GM21390 (cell line): ENCODE results near the gene SPEG.

Experiments used
- ATAC-seq: cut with Tn5 transposase; IDR thresholded peaks from one replicate; pipeline ENCODE4 v1.9.1; 2021; ENCODE audit not compliant: unreplicated experiment

SPEG gene

DNA sequence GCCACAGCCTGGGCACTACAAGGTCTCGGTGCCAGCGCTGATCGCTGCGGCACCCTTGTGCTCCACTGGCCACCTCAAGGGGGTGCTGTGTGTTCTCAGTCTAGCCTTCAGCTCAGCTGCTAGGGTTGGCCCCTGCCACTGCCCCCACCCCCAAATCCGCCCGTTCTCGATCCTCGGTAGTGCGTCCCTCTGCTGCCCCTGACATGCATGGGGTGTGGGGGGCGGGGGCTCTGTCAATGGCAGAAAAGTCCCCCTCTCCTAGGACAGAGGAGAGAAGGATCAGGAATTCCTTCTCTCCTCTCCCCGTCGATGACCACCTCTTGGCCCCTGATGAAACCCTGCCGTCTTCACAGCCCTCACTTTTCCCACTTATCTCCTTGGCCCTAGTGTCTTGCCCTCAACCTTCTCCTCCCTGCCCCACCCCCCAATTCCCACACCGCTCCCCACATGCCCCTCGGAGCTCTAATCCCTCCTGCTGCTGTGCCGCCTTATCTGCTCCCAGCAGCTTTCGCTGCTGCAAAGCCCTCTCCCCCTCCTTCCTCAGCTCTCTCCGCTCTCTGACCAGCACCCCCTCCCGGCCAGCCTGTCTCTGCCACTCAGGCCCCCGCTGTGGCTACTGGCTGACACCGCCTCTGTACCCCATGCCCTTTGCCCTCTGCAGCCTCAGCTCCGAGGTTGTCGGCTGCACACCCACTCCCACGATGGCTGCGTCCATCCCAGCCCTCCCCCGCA is 75.3 kb downstream of the SPEG start:
- ATAC-seq, result peak; percentile 71

DNA sequence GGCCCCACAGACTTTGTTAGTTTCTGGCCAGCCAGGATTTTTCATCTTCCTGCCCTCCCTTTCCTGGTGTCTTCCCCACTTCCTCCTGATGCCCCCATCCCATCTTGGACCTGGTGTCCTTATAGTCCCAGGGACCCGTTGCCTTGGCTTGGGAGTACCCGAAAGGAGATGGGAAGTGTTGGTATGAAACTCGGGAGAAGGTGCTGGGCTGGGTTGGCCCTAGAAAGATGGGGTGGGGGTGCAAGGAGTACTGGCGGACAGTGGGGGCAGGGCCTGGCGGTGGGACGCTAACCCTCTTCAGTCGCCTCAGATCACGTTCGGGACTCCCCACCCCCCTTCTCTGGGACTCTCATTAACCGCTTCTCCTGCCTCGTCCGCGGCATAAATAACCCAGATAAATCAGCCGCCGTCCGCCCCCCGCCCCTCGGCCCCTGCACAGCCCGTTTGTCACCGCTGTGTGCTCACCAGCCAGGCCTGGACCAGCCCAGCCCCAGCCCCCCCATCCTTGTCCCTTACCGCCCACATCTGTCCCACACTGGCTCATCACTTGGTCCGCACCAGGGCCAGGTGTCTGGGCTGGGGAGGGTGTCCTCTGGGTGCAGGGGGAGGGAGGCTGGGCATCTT is 76.0 kb downstream of the SPEG start:
- no peak for ATAC-seq

DNA sequence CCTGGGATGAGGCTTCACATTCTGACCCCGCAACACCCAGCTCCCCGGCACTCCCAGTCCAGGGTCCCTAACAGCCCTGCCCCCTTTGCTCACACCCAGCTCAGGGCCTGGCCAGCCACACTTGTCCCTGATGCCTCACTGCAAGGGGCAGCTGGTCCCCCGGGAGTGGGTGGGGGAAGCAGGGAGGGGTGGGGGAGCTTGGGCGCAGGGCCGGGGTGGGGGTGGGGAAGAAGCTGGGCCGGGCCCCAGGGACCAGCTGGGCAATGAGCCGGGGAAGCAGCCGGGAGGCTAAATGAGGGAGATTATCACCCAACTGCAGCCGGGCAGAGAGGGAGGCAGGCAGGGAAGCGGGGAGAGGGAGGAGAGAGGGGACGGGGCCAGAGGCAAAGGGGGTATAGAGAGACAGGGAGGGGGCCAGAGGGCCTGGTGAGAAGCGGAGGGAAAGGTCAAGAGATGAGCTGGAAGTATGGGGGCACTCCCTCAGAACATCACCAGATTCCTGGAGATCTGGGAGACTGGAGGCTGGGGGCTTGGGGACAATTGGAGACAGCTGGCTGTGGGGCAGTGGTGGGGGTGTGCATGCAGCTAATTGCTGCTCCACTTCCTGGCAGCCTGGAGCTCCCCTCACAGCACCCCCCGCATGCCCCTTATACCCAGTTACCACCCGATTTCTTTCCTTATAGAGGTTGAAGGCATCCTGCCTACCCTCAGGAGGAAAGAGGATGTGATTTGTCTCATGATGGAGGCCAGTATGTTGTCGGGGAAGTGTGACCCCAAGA is 77.1 kb downstream of the SPEG start:
- no peak for ATAC-seq

DNA sequence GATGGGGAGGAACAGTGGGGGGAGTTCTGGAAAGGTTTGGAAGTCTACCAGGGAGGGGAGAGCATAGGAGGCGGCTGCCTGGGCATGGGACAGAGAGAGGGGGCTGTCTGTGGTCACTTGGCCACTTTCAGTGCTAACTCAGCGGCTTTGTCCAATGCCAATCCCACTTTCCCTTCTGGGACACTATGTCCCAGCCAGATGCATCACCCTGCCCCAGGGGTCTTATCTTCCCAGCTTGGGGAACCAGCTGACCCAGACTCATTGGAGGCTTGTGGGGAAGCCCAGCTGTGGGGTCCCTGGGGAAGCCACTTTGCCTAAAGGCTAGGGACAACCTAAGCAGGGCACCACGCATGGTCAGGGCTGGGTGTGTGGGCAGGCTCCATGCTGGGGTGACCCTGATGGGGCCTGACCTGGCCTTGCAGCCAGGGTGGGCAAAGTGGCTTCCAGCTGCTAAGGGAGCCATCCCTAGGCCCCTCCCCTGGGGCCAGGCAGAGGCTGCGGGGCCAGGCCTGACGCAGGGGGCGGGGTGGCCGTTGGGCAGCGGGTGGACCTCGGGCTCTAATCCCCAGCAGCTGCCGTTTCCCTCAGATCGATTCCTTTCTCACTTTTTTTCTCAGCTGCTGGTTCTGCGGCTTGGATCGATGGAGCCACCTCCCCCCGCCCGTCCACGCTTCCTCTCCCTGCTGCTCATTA is 78.0 kb downstream of the SPEG start:
- no peak for ATAC-seq

DNA sequence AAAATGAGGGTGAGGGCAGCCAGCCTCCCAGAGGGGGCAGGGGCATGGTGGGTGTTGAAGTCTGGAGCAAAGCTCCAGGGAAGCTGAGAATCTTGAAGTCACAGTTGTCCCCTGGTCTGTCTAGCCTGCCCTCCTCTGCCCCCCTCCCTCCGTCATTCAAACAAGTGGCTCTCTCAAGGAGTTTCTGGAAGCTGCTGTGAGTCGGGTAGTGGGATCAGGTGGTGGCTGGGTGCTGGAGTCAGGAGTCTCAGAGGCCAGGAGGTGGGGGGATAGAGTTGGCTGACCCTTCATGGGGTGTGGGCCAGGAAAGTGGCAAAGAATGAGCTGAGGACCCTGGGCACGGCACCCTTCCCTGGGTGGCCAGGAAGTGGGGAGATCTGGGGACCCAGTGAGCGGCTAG is 79.1 kb downstream of the SPEG start:
- no peak for ATAC-seq

DNA sequence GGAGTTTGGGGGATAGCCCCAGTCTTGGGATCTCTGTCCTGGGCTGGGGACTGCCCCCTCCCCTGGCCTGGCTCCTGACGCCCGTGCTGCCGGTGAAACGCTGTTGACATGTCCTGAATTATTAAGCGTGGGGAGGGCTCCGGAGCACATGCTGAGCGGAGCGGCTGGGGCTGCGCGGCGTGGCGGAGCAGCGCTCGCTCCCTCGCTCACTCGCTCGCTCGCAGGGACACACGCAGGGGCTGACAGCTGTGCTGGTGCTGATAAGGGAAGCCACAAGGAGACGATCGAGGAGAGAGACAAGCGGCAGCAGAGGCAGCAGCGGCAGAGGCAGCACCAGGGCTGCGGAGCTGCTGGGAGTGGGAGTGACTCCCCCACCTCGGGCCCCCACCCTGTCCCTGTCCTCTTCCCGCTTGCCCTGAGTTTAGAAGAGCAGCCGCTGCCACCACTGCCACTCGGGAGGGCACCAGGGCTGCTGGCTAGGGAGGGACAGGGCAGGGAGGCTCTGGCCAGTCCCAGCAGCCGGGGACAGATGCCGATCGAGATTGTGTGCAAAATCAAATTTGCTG is 79.6 kb downstream of the SPEG start, which contains the start of gene ASIC4:
ASIC4 (plus strand) TSS at position 287 of the 566 bp plus-strand sequence; CDS start at position 530, 243 bp downstream.
- ATAC-seq, result no peak

DNA sequence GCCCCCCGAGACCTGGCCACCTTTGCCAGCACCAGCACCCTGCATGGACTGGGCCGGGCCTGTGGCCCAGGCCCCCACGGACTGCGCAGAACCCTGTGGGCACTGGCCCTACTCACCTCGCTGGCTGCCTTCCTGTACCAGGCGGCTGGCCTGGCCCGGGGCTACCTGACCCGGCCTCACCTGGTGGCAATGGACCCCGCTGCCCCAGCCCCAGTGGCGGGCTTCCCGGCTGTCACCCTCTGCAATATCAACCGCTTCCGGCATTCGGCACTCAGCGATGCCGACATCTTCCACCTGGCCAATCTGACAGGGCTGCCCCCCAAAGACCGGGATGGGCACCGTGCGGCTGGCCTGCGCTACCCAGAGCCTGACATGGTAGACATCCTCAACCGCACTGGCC is 80.2 kb downstream of the SPEG start:
- no peak for ATAC-seq

DNA sequence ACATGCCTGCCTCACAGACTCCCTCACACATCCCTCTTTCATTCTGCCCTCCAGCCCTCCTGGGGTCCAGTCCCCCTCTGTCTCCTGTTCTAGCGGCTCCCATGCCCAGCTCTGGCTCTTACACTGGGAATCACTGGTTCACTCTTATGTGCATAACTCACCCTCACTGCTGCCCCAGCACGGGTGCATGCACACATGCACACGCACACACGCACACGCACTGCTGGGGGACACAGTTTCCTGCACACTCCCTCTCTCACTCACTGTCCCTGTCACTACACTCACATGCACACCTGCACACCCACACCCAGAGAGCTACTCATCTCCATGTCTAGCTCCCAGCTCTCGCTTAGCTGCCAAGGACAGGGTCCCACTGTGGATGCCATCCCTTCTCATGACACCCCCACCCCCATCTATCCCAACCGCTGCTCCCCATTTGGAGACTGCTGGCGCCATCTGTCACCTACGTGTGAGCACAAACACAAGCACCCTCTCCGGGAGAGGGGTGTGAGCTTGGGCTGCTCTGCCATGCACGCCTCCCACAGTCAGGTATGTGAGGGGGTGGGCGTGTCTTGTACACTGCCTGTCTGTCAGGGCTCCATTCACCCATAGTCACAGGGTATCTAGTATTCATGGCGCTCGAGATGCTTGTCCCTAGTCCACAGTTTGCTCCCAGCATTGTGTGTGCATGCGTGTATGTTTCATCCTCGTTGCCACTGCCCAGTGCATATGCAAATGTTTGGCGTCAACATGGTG is 81.4 kb downstream of the SPEG start:
- ATAC-seq, result no peak

DNA sequence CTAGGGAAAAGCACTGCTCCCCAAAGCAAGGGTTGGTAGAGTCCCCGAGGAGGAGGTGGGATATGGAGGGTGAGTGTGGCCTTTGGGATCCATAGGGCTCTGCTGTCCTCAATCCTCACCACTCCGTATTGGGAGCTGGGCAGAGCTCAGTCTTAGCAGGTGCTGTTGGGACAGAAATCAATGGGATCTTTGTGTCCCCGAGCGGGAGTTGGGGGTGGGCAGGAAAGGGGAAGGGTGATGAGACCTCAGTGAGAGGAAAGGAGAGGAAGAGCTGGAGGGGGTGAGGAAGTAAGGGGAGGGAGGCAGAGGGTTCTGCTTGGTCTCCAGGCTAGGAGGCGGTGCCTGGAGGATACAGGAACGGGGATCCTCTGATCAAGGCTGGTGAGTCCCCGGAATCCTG is 82.2 kb downstream of the SPEG start:
- ATAC-seq, result no peak

DNA sequence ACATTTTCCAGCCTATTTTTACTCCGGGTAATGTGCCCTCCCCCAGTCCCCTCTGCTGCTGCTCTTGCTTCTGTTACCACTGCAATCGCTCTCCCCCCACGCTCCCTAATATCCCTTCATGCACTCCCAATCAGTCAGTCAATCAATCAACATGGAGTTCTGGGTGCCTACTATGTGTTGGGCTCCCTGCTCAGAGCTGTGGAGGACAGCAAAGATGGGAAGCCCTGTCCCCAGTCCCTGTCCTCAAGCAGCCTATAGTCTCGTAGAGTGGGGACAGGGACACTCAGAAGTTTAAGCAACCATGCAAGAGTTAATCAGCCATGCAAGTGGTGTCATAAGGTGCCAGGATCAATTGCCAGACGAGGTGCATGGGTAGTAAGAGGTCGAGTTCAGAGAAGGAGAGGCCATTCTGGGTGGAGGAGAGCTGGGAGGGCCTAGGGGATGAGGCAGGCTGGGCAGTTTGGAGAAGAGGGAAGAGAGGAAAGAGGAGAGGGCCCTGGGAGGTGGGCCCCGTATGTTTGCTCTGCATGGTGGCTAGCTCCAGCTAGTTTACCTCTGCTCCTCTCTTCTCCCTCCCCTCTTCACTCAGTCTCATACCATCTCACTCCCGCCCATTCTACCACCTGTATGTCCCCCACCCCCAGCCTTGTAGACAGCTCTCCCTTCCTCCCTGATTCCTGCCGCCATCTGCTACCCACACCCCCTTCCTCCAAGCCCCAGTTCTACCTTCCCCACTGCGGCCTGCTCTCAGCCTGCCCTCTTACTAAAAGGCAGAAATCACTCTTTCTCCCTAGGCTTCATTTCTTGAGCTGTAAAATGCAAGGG is 83.5 kb downstream of the SPEG start:
- no peak for ATAC-seq

DNA sequence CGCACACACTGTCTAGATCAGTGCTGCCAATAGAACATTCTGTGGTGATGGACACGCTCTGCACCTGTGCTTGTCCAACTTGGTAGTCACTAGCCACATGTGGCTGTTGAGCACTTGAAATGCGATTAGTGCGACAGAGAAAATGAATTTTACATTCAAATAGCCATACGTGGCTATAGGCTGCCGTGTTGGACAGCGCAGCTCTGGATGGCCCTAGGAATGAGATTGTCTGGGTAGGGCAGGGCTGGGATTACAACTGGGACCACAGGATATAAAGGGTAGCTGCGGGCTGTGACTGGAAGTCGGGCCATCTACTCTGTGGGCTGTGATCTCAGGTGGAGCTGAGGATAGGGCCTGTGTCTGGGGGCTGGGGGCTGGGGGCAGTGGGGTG is 84.9 kb downstream of the SPEG start:
- ATAC-seq, result no peak

DNA sequence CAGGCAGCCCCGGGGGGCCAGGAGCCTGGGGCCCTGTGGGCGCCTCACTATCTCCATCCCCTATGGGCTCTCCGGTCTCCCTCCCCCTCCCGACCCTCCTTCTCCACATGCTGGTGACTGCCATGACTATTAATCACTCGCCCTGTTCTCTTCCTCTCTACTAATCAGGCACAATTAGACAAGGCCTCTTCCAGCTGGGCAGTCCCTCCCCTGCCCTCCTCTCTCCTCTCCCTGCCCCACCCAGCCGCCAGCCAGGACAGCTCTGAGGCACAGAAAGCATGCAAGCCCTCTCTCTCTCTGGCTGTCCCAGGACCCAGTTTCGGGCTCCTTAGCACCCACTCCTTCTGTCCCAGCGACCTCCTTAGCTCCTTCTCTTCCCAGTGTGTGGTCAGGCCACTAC is 85.4 kb downstream of the SPEG start:
- no peak for ATAC-seq

DNA sequence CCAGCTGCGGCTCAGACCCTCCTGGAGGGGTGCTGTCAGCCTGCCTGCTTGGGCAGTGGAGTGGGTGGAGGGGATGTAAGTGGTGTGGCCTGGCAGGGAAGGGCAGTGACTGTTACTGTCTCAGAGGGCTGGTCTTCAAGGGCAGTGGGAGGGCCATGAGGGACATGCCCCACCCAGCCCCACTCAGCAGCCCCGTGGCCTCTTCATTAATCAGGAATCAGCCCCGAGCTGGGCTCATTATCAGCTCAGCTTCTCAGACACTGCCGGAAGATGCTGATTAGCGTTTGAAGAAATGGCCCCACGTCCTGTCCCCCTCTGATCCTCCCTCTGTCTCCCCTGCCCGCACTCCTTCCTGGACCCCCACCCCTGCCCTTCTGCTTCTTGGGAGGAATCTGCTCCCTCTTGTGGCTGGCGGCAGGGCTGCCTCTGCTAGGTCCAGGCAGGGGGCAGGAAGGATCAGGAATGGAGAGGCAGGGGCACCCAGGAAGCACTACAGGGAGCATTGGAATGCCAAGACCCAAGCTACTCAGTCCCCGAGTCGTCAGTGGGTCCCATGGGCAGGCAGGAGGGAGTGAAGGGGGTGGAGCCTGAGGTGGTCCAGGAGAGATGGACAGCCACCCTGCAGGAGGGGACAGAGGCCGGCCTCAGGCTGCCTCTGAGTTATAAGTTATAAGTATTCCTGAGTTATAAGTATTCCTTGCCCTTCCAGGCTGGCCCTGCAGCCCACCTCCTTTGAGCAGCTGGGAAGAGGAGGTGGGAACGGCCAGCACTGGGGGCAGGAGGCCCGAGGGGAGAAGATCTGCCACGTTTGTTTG is 86.6 kb downstream of the SPEG start:
- ATAC-seq, result no peak

DNA sequence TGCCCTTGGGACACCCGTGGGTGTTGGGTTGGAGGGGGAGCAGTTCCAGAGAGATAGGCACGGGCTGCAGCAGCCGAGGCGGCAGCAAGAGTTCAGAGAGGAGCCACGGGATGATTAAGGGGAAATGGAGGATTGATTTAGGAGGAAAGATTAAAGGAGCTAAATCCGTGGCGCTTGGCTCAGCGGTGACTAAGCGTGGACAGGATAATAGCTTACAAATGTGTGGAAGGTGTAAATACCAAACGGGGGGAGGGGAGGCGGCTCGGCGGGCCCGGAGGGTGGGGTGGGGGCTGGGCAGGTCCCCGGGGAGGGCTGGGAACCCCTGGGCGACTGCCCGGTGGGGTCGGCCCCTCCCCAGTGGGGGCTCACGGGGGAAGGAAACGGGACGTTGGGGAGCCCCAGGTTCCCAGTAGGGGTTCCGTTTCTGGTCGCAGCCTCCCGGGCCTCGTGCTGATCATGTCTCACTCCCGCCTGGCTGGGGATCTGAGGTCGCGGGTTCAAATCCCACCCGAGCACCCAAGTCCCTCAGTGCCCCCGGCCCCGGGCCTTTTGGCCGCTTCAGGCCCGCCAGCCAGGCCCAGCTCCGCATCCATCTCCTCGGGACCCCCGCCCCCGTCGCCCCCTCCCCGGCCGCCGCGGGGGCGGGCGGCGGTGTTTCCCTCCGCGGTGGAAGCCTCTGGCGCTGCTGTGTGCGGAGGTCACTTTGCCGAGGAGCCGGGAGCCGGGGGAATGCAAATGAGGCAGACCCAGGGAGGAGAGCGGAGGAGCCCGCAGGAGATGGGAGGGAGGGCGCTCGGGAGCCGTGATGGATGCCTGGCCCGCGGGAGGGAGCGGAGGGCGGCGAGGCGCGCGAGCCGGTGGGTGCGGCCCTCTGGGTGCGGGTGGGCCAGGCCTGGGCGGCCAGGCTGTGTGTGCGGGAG is 87.7 kb downstream of the SPEG start:
- ATAC-seq, result no peak

DNA sequence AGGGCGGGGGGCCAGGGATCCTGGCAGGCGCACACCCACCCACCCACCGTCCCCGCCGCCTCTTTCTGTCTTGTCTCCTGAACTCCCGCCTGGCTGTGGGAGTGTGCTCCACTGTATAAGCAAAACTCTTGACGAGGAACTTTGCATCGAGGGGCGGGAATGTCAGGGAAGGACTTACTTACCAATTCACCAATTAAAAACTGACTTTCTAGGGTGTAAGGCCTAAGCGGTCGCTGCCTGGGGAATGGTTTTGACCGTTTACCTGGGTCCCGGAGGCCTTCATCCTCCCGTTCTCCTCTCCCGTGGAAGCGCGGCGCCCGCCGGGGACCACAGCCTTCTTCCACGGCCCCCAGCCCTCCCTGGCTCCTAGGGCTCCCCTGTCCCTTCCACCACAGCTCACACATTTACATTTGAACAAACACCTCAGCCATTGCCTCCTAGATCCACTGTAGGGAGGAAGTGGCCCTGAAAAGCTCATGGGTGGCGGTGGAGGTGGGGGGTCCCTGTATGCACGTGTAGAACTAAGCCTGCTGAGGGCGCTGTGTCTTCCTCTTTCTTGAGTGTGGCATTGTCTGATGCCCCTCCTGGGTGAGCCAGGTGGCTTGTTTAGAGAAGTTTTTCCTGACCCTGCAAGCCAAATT is 88.5 kb downstream of the SPEG start:
- ATAC-seq, result no peak

DNA sequence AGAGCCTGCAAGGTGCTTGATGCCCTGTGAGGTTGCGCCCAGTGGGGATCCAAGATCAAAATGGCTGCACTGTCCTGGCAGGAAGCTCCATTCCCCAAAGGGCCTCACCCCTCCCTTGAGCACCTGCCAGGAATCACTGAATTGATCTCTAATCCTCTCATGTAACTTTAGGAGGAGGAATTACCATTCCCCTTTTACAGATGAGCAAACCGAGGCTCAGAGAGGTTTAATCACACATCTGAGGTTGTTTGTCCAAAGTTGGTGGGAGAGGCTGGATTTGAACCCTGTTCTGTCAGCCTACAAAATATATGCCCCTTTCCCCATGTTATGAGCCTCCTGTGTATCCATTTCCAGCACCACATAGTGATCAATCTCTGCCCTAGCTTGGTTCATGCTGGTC is 90.2 kb downstream of the SPEG start:
- no peak for ATAC-seq

DNA sequence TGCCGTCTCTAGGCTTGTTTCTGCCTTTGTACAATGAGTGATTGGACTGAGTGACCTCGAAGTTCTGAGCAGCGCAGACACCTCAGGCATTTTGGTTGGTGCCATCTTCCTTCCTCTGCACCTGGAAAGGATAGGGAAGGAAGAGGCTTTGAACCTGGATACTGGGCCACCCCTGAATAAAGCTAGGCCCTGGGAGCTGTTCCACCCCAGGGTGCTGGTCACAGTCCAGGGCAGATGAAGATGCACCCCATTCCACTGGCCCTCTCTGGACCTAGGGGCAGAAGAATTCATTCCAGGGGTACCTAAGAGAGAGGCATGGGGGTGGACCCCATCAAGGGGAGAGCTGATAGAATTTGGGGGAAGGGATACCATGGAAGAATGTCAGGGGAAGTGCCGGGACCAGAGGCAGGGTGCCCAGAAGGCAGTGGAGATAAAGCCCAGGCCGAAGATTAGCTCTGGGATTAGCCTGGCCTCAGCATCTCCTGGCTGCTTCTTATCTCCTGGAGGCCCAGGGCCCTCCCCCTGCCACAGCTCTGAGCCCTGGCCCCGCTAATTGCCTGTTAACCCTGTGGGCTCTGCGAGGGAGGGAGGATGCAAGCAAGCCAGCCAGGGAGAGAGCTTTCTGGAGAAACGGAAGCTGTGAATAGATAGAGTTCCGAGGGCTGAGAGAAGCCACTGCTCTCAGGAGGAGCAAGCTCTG is 91.0 kb downstream of the SPEG start:
- no peak for ATAC-seq
